GM23338 (cell line): Measurements from ENCODE around the gene PAXX. TPM values are rescaled to one million over a fixed set of nuclear protein-coding genes. Genes with fewer than 3 reads are reported as not detected.

ENCODE experiments used
- ATAC-seq: fragments of 200-7000 bp; cut with Tn5 transposase; 3 replicates; pipeline ENCODE4 v1.9.1; 2020
- DNase-seq: peaks from one replicate; pipeline ENCODE4 v3.0.0-alpha.2; 2015; ENCODE audit warnings: low spot score
- H2AFZ ChIP-seq: fragments of 200-600 bp; sonication (generic); 2 replicates; pipeline ENCODE4 v1.8.0; 2016; ENCODE audit warnings: antibody characterized with exemption, mild to moderate bottlenecking, moderate library complexity
- H3F3A ChIP-seq: fragments of 200-600 bp; sonication (generic); replicated peaks from 2 replicates; pipeline ENCODE4 v1.8.0; 2017; ENCODE audit warnings: antibody characterized with exemption, mixed run types, low read depth
- H3K27ac ChIP-seq: fragments of 200-600 bp; sonication (generic); 2 replicates; pipeline ENCODE4 v1.6.1; 2016; ENCODE audit warnings: low read depth
- H3K27me3 ChIP-seq: fragments of 200-600 bp; sonication (generic); 2 replicates; pipeline ENCODE4 v1.8.0; 2016; ENCODE audit warnings: mild to moderate bottlenecking, mixed run types, moderate library complexity; ENCODE audit not compliant: insufficient read depth
- H3K36me3 ChIP-seq: fragments of 200-600 bp; sonication (generic); 2 replicates; pipeline ENCODE4 v1.8.0; 2016; ENCODE audit warnings: mild to moderate bottlenecking; ENCODE audit not compliant: insufficient read depth
- H3K4me1 ChIP-seq: fragments of 200-600 bp; sonication (generic); 2 replicates; pipeline ENCODE4 v1.8.0; 2016; ENCODE audit warnings: mild to moderate bottlenecking, moderate library complexity; ENCODE audit not compliant: insufficient read depth
- H3K4me2 ChIP-seq: fragments of 200-600 bp; sonication (generic); 2 replicates; pipeline ENCODE4 v1.7.1; 2017; ENCODE audit warnings: mixed run types
- H3K4me3 ChIP-seq: fragments of 200-600 bp; sonication (generic); 2 replicates; pipeline ENCODE4 v1.6.1; 2016; ENCODE audit warnings: mixed run types
- H3K79me2 ChIP-seq: fragments of 200-600 bp; sonication (generic); replicated peaks from 2 replicates; pipeline ENCODE4 v1.8.0; 2017; ENCODE audit warnings: mild to moderate bottlenecking; ENCODE audit not compliant: insufficient read depth
- H3K9me2 ChIP-seq: fragments of 200-600 bp; sonication (generic); 2 replicates; pipeline ENCODE4 v1.8.0; 2017; ENCODE audit not compliant: insufficient read depth
- H4K20me1 ChIP-seq: fragments of 200-600 bp; sonication (generic); replicated peaks from 2 replicates; pipeline ENCODE4 v1.8.0; 2017; ENCODE audit warnings: mild to moderate bottlenecking; ENCODE audit not compliant: insufficient read depth
- H3K27ac Mint-ChIP-seq: 2 replicates; pipeline ENCODE4 v1.8.0; 2020; ENCODE audit warnings: inconsistent platforms, mild to moderate bottlenecking, moderate library complexity, mixed read lengths
- H3K27me3 Mint-ChIP-seq: 3 replicates; pipeline ENCODE4 v1.8.0; 2022; ENCODE audit warnings: low read depth, mild to moderate bottlenecking, moderate library complexity, mixed read lengths, inconsistent platforms; ENCODE audit not compliant: insufficient read depth, poor library complexity
- H3K36me3 Mint-ChIP-seq: 3 replicates; pipeline ENCODE4 v1.8.0; 2021; ENCODE audit warnings: low read depth, mild to moderate bottlenecking, inconsistent platforms, moderate library complexity, mixed read lengths
- H3K4me1 Mint-ChIP-seq: 3 replicates; pipeline ENCODE4 v1.8.0; 2020; ENCODE audit warnings: mild to moderate bottlenecking, inconsistent platforms, mixed read lengths
- H3K4me3 Mint-ChIP-seq: 3 replicates; pipeline ENCODE4 v1.8.0; 2021; ENCODE audit warnings: moderate library complexity, mild to moderate bottlenecking, inconsistent platforms, mixed read lengths
- H3K9me3 Mint-ChIP-seq: 3 replicates; pipeline ENCODE4 v1.8.0; 2020; ENCODE audit warnings: moderate library complexity, mild to moderate bottlenecking, inconsistent platforms, mixed read lengths
- CREB1 ChIP-seq: fragments of 250-450 bp; sonication (Bioruptor Pico); IDR thresholded peaks from 2 replicates; pipeline ENCODE4 v1.5.0; 2020; ENCODE audit warnings: low read depth, mild to moderate bottlenecking, moderate library complexity
- CTCF ChIP-seq, 2 experiments: fragments of 200-600 bp in 1 of 2; sonication (generic) in 1 of 2; conservative IDR thresholded peaks; 2 replicates each; pipeline versions ENCODE4 v1.5.1 to v1.6.1; 2016 to 2017; ENCODE audit warnings: antibody characterized with exemption in 2 of 2, low read depth in 2 of 2, mild to moderate bottlenecking in 2 of 2, moderate library complexity in 1 of 2
- ETS1 ChIP-seq: IDR thresholded peaks from 2 replicates; pipeline ENCODE4 v1.6.1; 2016; ENCODE audit warnings: antibody characterized with exemption
- EZH2phosphoT487 ChIP-seq: fragments of 200-600 bp; sonication (generic); IDR thresholded peaks from one replicate; pipeline ENCODE4 v1.8.1; 2018; ENCODE audit warnings: antibody characterized with exemption; ENCODE audit not compliant: unreplicated experiment
- JUNB ChIP-seq: IDR thresholded peaks from one replicate; pipeline ENCODE4 v1.6.1; 2016; ENCODE audit warnings: antibody characterized with exemption; ENCODE audit not compliant: unreplicated experiment
- NANOG ChIP-seq: IDR thresholded peaks from 2 replicates; pipeline ENCODE4 v1.6.1; 2016; ENCODE audit warnings: antibody characterized with exemption, borderline replicate concordance
- REST ChIP-seq: IDR thresholded peaks from one replicate; pipeline ENCODE4 v1.6.1; 2018; ENCODE audit warnings: antibody characterized with exemption; ENCODE audit not compliant: unreplicated experiment
- STAT1 ChIP-seq: IDR thresholded peaks from one replicate; pipeline ENCODE4 v1.6.1; 2016; ENCODE audit warnings: antibody characterized with exemption; ENCODE audit not compliant: unreplicated experiment
- ZNF114 ChIP-seq: fragments of 250-450 bp; sonication (Bioruptor Pico); IDR thresholded peaks from 2 replicates; pipeline ENCODE4 v1.5.0; 2020; ENCODE audit warnings: mild to moderate bottlenecking, moderate library complexity
- ZNF331 ChIP-seq: fragments of 250-450 bp; sonication (Bioruptor Pico); IDR thresholded peaks from 2 replicates; pipeline ENCODE4 v1.5.0; 2020; ENCODE audit warnings: low read depth, mild to moderate bottlenecking, moderate library complexity
- ZNF462 ChIP-seq: fragments of 250-450 bp; sonication (Bioruptor Pico); IDR thresholded peaks from 2 replicates; pipeline ENCODE4 v1.5.0; 2020; ENCODE audit warnings: mild to moderate bottlenecking, moderate library complexity
- polyA plus RNA-seq: library from polyadenylated mRNA; unstranded; fragments of >200 nt; fragmentation: Nextera tagmentation; extraction: Ambion mirVana; gene quantifications from 2 replicates; pipeline ENCODE4 v1.2.1, GENCODE V29; 2016
- total RNA-seq: library from RNA; depleted of rRNA; stranded (reverse); fragments of >200 nt; shearing (Covaris generic); gene quantifications from 2 replicates; pipeline ENCODE4 v1.2.3, GENCODE V29; 2014

PAXX gene
- total and polyA plus RNA-seq, 2 experiments from 2014 or later: 71.5 to 86.0 TPM

- TF ChIP-seq ETS1 (no peak), REST (no peak), ZNF114 (no peak), STAT1 (no peak), NANOG (no peak), ZNF331 (CRISPR knock-in tag) (no peak), CTCF (conservative IDR thresholded peaks at IDR 0.05; ENCODE audit: low read depth in 2 of 2) (no peak), JUNB (no peak), EZH2phosphoT487 (no peak)
These were observed 3.6 kb downstream of the PAXX start (continued) for GRCh38 chr9:136995772-136996311.

GRCh38 chr9:136996361-136997292 lies 4.4 kb downstream of the PAXX start, which contains the start of gene CLIC3:
CLIC3 (minus strand) TSS chr9:136996568; CDS start chr9:136996543, 25 bp downstream.
- peak within 1 kb of the TSS; percentile 86 for H3K4me2 ChIP-seq
- Mint-ChIP-seq H3K36me3 (no peaks in the 10 kb centered on the region), H3K27ac (no peak within 1 kb of the TSS), H3K9me3 (no peaks in the 10 kb centered on the region; the same call in 2 of the 3 replicates), H3K27me3 (peaks cover 14% of the 10 kb centered on the region), H3K4me1 (peaks cover 3% of the 10 kb centered on the region), H3K4me3 (no peak within 1 kb of the TSS; the same call in 2 of the 3 replicates)
- no peaks in the 10 kb centered on the region for H3F3A ChIP-seq
- H3K4me1 ChIP-seq: peaks cover 6% of the 10 kb centered on the region; the same call in 1 of the 2 replicates
- H3K36me3 ChIP-seq: no peaks in the 10 kb centered on the region
- H3K4me3 ChIP-seq: peak within 1 kb of the TSS; percentile 55
- peaks cover 37% of the 10 kb centered on the region for H3K27me3 ChIP-seq
- no peaks in the 10 kb centered on the region for H3K79me2 ChIP-seq
- no peaks in the 10 kb centered on the region for H4K20me1 ChIP-seq
- no peak within 1 kb of the TSS for H3K27ac ChIP-seq
- H3K9me2 ChIP-seq: no peaks in the 10 kb centered on the region
- peak; percentile 39 for DNase-seq
- 0 out of 2 replicates have a peak within 1 kb of the TSS, but pooled peaks have one; percentile 18 for H2AFZ ChIP-seq
- peak; percentile 26 for ATAC-seq
- TF ChIP-seq ZNF462: no peak
- no peak for TF ChIP-seq ZNF331 (CRISPR knock-in tag)
- no peak for TF ChIP-seq CREB1 (CRISPR knock-in tag)
